Activated CD8-positive, alpha-beta memory T cell treated with anti-CD3 and anti-CD28 coated beads, Interleukin-2, amount 50 U/mL, for 1 hour (primary cell): ENCODE measurements around the gene RABEP1.

ENCODE experiments used
- DNase-seq: peaks from one replicate; pipeline ENCODE4 v3.0.0-alpha.2; 2020; ENCODE audit errors: extremely low read depth

RABEP1 gene

DNA sequence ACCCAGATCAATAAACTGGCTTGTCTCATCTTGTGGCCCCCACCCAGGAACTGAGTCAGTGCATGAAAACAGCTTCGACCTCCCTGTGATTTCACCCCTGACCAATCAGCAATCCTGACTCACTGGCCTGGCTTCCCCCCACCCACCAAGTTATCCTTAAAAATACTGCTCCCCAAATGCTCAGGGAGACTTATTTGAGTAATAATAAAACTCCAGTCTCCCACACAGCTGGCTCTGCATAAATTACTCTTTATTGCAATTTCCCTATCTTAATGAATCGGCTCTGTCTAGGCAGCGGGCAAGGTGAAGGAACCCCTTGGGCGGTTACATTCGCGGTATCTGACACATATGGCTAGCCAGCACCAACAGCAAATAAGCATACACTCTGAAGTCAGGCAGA, 9.8 kb upstream of the RABEP1 start:
- DNase-seq = no peak

- DNase-seq = no peak
These were observed 646 bp downstream of the RABEP1 start for GRCh38 chr17:5282642-5283217.

DNA sequence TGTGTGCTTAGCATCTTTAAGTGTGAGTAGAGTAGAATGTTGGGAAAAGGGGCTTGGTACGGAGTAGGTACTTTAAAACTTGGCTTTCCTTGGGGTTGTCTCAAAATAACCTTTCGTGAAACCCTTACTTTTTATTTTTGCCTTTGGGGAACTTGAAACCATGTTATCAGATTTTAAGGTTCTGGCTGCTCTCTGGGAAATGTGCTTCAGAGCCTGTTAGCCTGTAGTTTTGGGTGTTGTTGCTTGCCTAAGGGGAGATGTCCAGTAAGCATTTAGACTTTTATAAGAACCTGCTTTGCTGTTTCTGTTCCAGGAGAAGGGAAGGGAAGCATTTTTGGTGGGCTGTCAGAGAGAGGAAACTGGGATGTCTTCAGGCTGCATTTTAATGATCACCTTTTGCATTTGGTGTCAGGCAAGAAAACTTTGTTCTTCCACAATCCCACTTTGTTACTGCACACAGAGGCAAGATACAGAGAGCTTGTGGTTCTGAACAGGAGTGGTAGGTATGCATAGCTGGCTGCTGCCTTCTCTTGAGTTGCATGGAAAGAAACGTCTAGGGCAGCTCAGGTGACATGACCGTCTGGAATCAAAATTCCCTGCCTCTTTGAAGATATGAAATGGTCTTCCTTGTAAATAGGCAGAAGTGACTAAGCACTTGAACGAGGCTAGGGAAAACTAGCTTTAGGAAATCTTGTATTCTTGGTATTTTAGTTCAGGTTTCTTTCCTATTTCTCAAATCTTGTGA, 1.7 kb downstream of the RABEP1 start:
- DNase-seq = no peak

DNA sequence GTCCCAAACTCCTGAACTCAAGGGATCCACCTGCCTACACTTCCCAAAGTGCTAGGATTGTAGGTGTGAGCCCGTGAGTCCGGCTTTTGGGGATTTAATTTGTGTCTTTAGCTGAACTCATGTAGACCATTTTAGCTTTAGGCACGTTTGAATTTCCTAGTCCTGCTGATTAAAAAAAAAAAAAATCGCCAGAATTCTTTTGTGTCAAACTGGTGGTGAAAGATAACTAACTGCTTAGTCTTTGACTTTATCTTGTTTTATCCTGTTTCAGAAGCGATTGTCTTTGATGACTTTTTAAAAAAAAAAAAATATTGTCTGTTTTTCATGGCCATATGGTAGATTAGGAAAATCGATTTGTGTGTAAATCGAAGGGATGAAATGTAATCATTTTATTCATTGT, 2.6 kb downstream of the RABEP1 start:
- no peak for DNase-seq

DNA sequence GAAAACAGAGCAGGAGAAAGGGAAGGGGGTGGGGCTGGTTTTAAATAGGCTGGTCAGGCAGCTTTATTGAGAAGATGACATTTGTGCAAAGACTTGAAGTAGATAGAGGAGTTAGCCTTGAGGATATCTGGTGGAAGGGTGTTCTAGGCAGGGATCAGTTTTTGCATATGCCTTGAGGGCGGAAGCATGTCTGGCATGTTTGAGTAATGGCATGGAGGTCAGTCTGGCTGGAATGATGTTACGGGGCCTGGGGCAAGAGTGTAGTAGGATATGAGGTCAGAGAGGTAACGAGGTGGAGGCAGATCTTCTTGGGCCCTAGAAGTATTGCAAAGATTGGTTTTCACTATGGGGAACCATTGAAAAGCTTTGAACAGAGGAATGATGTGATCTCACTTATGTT, 4.8 kb downstream of the RABEP1 start:
- no peak for DNase-seq

- DNase-seq = no peak
These were observed 9.7 kb downstream of the RABEP1 start for GRCh38 chr17:5291683-5292350.

GRCh38 chr17:5297245-5297644, 15.2 kb downstream of the RABEP1 start:
- DNase-seq = no peak

DNA sequence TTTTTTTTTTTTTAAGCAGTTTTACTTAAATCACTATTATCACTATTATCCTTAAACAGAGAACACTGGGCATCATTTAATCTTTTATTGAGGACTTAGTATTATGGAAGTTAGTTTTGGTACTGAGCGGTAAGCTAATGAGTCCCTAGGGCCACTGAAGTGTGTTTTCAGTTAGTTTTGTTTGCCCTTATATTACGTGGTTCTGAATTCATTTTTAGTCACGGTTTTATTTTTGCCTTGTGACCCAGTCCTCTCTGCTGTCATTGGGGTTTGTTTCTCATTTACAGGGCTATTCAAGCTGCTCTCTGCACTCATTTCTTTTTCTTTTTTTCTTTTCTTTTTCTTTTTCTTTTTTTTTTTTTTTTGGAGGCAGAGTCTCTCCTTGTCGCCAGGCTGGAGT, 17.3 kb downstream of the RABEP1 start:
- no peak for DNase-seq

DNA sequence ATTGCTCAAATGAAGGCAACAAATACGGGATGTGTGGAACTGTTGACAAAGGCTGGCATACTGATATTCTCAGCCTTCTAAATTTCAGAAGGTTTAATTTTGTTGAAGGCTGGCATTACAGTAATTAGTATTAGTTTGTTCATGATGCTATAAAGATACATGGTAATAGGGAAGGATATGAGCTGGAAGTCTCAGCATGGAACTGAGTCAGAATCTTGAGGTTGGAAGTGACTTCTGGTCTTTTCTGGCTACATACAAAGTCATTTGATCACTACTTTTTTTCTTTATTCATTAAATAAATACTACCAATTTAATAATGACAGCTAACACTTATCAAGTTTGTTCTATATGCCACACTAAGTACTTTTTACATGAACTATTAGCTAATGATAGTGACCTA, 22.6 kb downstream of the RABEP1 start:
- DNase-seq = no peak

DNA sequence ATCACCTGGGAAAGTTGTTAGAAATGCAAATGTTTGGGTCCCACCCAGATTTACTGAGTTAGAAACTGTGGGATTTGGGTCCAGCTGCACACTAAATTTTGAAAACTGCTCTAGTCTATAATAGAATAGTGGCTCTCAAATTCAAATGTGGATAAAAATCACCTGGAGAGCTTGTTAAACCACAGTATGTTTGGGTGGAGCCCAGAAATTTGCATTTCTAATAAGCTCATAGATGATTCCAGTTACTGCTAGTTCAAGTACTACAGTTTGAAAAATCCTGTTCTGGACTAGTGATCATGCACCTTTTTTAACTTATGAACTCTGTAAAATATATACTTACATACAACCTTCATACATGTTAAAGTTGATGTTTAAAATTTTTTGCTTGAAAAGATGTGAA, 27.8 kb downstream of the RABEP1 start:
- no peak for DNase-seq

- DNase-seq = no peak
These were observed 43.8 kb downstream of the RABEP1 start for GRCh38 chr17:5325851-5326250.

GRCh38 chr17:5329784-5330557, 47.9 kb downstream of the RABEP1 start:
- no peak for DNase-seq

DNA sequence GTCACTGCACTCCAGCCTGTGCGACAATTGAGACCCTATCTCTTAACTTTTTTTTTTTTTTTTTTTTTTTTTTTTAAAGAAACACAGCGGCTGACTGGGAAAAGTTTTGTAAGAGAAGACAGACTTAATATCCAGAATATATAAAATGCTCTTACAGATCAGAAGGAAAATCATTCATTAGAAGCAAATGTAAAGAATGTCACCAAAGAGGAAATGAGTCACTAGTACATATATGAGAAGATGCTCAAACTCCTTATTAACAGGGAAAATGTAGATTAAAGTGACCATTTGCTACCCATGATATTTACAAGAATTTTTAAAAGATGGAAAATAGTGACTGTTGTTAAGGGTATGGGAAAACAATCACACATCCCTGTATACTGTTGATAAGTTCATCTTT, 48.9 kb downstream of the RABEP1 start:
- no peak for DNase-seq

DNA sequence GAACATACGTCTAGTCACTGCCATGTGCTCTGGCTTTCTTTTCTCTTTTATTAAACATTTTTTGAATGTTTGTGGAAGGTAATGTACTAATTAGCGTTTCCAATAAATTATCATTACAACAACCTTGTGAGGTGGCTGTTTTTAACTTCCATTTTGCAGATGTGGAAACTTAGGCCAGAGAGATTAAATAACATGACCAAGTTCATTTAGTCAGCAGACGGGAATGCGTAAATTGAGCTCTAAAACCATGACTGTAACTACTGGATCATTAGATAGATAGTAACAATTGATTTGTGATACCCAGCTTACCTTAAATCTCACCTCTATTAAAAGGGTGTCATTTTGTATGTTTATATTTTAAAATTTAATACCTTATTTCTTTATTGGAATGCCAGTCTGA, 49.4 kb downstream of the RABEP1 start:
- DNase-seq = no peak

DNA sequence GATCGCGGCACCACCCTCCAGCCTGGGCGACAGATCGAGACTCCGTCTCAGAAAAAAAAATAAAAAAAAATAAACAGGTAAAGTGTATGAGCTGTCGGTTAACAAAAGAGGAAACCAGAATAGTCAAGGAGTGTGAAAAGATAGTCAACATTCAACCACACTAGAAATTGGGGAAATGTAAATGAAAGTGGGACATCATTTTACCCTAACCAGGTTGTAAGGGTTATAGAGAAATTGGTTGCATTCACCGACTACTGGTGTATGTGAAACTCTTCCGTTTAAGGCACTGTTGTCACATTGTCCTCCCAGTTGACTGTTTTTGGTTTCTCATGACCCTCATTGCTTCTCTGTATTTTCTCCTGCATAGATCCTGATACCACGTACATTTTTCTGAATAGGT, 62.8 kb downstream of the RABEP1 start:
- DNase-seq = no peak

DNA sequence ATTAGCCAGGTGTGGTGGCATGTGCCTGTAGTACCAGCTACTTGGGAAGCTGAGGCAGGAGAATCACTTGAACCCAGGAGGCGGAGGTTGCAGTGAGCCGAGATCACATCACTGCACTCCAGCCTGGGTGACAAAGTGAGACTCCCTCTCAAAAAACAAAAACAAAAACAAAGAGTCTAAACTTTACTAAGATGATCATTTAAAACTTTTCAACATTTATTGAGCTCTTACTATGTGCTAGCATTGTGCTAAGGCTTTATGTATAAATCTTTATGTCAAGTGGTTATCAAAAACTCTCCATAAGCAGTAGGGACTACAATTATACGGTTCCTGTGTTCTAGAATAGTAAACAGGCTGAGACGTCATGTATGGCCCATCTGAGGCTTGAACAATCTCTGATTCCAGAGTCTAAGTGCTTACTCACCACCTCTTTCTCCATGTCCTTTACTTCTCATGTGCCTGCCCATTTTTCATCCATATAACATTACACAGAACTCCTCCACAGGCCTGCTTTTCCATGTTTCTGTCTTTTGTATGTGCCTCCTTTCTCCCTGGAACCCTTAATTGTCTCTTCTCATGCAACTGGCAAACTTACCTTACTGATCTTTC, 70.7 kb downstream of the RABEP1 start:
- DNase-seq = no peak

DNA sequence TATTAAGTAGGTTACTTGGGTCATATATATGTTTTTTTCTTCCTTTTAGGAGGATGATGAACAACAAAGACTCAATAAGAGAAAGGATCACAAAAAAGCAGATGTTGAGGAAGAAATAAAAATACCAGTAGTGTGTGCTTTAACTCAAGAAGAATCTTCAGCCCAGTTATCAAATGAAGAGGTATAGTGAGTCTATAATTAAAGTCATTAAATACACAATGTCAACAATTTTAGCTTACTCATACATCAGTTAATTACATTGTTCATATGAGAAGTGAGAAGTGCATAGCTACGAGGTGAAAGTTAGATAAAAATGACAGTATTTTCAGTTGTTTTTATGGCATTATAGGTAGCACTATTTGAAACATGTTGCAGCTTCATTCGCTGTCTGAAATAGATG, 72.2 kb downstream of the RABEP1 start:
- no peak for DNase-seq

GRCh38 chr17:5354886-5355415, 72.9 kb downstream of the RABEP1 start:
- DNase-seq = no peak

GRCh38 chr17:5355421-5356129, 73.5 kb downstream of the RABEP1 start:
- DNase-seq = no peak

GRCh38 chr17:5361426-5361825, 79.3 kb downstream of the RABEP1 start:
- DNase-seq = no peak

GRCh38 chr17:5362162-5362811, 80.2 kb downstream of the RABEP1 start:
- no peak for DNase-seq
